IPS-15b (cell line): Measurements from ENCODE around the gene SFSWAP.

Experiments
- H3K27me3 ChIP-seq: one replicate; pipeline ENCODE4 v1.6.1; 2013; ENCODE audit warnings: low read length; ENCODE audit not compliant: control insufficient read depth, insufficient read depth
- H3K36me3 ChIP-seq: one replicate; pipeline ENCODE4 v1.6.1; 2013; ENCODE audit warnings: low read length; ENCODE audit not compliant: control insufficient read depth, insufficient read depth
- H3K4me1 ChIP-seq: one replicate; pipeline ENCODE4 v1.6.1; 2013; ENCODE audit warnings: mild to moderate bottlenecking, low read length; ENCODE audit not compliant: control insufficient read depth, insufficient read depth
- H3K4me3 ChIP-seq: one replicate; pipeline ENCODE4 v1.5.1; 2013; ENCODE audit warnings: low read depth, low read length
- H3K9ac ChIP-seq: one replicate; pipeline ENCODE4 v1.6.1; 2013; ENCODE audit warnings: low read depth, mild to moderate bottlenecking, low read length
- H3K9me3 ChIP-seq: one replicate; pipeline ENCODE4 v1.6.1; 2013; ENCODE audit warnings: mild to moderate bottlenecking, low read length; ENCODE audit not compliant: control insufficient read depth, insufficient read depth

The SFSWAP gene

DNA sequence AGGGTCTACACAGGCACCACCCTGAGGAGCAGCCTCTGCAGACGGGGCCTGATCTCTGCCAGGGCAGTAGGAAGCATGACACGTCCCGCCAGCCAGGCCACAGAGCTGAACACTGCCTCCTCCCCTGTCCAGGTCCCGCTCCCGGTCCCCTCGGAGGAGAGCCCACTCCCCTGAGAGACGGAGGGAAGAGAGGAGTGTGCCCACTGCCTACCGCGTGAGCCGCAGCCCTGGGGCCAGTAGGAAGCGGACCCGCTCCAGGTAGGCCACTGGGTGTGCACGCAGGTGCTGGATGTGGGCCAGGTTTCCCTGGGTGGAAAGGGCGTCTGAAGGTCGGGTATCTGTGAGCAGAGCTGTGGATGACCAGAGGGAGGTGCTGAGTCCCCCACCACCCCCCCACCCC, 75.4 kb downstream of the SFSWAP start:
- Histone ChIP-seq H3K9ac (no peak overlapping the region), H3K36me3 (peaks cover 21% of the 10 kb centered on the region), H3K27me3 (no peaks in the 10 kb centered on the region), H3K9me3 (no peaks in the 10 kb centered on the region), H3K4me1 (peaks cover 17% of the 10 kb centered on the region), H3K4me3 (no peak overlapping the region)

DNA sequence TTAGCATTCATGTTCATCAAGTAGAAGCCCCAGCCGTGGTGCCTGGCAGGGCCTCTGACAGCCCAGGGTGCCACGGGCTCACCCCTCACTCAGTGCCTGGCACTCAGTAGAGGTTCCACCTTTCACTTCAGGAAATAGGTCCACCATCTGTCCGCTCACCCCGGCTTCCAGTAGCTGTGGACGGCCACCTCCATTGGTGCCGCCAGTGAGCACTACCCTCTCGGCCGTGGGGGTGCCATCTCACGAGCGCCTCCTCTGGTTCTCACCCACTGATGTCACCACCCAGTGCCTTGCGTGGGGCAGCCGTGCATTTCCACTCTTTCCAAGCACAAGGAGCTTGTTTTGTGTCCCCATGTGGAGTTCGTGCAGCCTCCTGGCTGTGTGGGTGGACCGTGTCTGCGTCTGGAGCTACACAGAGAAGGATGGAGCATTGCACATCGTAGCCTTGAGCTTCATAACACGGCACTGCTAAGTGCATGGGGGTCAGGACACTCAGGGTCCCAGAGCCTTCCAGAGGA, 76.3 kb downstream of the SFSWAP start:
- H3K27me3 ChIP-seq, result no peaks in the 10 kb centered on the region
- H3K36me3 ChIP-seq, result peaks cover 27% of the 10 kb centered on the region
- no peak overlapping the region for H3K9ac ChIP-seq
- H3K9me3 ChIP-seq, result no peaks in the 10 kb centered on the region
- H3K4me3 ChIP-seq, result no peak overlapping the region
- peaks cover 17% of the 10 kb centered on the region for H3K4me1 ChIP-seq

DNA sequence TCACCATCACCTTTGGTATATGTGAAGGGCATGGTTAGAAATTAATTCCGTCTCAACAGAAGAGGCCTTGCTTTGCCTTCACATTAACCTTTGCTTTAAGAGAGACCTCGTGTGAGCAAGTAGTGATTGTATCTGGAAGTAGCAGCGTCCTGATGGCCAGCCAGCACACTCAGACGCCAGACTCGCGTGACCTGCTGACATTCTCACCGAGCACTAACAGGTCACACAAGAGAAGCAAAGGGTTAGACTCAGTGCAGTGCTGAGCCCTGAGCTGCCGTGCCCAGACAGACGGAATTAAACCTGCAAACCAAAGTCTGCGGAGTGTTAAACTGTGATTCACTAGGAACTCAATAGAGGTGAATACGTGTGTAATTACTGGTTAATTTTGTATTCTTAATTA, 77.2 kb downstream of the SFSWAP start:
- peaks cover 28% of the 10 kb centered on the region for H3K36me3 ChIP-seq
- H3K9me3 ChIP-seq, result no peaks in the 10 kb centered on the region
- no peak overlapping the region for H3K4me3 ChIP-seq
- H3K4me1 ChIP-seq, result peaks cover 17% of the 10 kb centered on the region
- no peak overlapping the region for H3K9ac ChIP-seq
- H3K27me3 ChIP-seq, result no peaks in the 10 kb centered on the region

DNA sequence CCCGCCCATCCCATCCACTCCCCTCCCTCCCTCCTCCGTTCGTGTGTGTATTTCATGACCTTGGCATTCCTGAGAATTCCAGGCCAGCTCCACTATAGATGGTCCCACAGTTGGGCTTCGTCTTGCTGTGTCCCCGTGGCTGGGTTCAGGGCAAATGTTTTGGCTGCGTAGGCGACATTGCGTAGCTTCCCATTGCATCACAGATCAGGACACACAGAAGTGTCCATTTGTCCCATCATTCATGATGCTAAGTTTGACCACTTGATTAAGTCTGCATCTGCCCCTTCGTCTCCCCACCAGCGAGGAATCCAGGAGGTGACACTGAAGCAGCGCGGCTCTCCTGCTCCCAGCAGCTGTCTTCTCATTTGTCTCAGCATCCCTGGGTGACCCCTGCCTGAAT, 78.7 kb downstream of the SFSWAP start:
- no peaks in the 10 kb centered on the region for H3K27me3 ChIP-seq
- no peaks in the 10 kb centered on the region for H3K9me3 ChIP-seq
- peaks cover 8% of the 10 kb centered on the region for H3K4me1 ChIP-seq
- no peak overlapping the region for H3K4me3 ChIP-seq
- H3K9ac ChIP-seq, result no peak overlapping the region
- peaks cover 28% of the 10 kb centered on the region for H3K36me3 ChIP-seq

DNA sequence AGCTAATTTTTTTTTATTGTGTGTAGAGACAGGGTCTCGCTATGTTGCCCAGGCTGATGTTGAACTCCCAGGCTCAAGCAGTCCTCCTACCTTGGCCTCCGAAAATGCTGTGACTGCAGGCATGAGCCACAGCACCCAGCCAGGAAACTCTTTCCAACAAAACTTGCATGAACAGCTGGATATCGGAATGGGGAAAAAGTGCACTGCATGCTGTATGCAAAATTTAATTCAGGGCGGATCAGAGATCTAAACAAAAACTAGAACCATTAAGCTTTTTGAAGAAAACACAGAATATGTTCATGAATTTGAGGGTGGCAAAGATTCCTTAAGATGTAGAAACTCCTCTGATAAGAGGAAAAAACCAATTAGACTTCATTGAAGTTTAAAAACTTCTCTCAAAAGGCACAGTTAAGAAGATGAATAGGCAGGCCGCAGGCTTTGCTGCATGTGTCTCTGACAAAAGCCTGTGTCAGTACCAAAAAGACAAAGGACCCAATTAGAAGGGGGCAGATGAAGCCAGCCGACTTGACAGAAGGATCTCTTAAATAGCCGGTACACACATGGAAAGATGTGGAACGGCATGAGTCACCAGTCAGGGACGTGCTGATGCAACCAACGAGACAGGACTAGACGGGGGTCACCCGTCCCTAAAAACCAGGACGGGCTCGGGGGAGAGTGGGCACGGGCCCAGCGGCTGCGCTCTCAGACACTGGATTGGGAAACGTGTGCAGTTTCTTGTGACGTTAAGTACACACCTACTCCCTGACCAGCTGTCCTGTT, 82.5 kb downstream of the SFSWAP start:
- Histone ChIP-seq H3K27me3 (no peaks in the 10 kb centered on the region), H3K4me1 (peaks cover 13% of the 10 kb centered on the region), H3K36me3 (peaks cover 12% of the 10 kb centered on the region), H3K4me3 (no peak overlapping the region), H3K9ac (no peak overlapping the region), H3K9me3 (no peaks in the 10 kb centered on the region)

DNA sequence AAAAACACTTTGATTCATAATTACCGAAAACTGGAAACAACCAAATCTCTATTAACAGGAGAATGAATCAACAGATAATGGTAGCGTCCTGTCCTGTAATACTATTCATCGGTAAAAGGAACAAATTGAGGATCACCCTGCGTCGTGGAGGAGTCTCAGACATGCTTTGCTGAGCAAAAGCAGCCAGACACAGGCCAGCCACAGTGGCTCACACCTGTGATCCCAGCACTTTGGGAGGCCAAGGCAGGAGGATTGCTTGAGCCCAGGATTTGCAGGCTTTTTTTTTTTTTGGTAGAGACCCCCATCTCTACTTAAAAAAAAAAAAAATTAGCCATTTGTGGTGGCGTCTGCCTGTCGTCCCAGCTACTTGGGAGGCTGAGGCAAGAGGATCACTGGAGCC, 83.2 kb downstream of the SFSWAP start:
- no peak overlapping the region for H3K9ac ChIP-seq
- H3K36me3 ChIP-seq, result peaks cover 9% of the 10 kb centered on the region
- H3K4me1 ChIP-seq, result peaks cover 13% of the 10 kb centered on the region
- no peaks in the 10 kb centered on the region for H3K27me3 ChIP-seq
- no peak overlapping the region for H3K4me3 ChIP-seq
- no peaks in the 10 kb centered on the region for H3K9me3 ChIP-seq

DNA sequence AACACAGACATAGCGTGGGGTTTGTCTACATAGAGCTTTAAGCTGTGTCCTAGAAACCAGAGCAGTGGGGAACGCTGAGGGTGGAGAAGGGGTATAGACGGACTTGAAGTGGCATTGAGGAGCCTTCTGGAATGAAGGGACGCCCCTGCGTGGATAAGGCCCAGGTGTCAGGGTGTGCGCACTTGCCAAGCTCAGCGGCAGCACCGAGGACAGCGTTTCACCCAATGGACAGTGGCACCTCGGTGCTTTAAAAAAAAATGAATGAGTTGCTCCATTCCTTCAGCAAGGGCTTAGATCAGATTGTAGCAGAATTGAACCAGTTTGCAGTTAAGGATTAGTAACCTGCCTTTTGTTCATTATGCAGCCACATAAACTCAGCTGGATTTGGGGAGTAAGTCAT, 83.7 kb downstream of the SFSWAP start:
- no peak overlapping the region for H3K9ac ChIP-seq
- peaks cover 13% of the 10 kb centered on the region for H3K4me1 ChIP-seq
- H3K36me3 ChIP-seq, result peaks cover 10% of the 10 kb centered on the region

DNA sequence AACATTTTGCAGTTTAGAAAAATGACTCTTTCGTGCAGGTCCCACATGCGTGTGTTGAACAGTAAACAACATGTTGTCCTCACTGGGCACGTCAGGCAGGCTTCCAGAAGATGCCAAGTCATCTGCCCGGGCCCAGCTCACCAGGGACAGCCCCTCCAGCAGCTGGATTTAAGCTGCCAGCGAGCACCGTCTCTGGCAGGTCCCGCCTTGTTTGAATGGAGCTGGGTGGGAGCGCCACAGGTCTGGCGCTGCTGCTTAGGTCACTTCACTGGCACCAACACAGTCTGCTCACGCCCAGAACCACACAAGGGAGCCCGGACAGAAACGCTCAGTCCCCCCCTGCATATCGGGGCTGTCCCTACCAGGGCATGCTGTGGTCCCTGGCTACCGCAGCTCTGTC, 84.2 kb downstream of the SFSWAP start:
- peaks cover 15% of the 10 kb centered on the region for H3K36me3 ChIP-seq
- H3K9ac ChIP-seq, result no peak overlapping the region

More for the DNA sequence above, 83.7 kb downstream of the SFSWAP start:
- Histone ChIP-seq H3K4me3 (no peak overlapping the region), H3K9me3 (no peaks in the 10 kb centered on the region), H3K27me3 (no peaks in the 10 kb centered on the region)

DNA sequence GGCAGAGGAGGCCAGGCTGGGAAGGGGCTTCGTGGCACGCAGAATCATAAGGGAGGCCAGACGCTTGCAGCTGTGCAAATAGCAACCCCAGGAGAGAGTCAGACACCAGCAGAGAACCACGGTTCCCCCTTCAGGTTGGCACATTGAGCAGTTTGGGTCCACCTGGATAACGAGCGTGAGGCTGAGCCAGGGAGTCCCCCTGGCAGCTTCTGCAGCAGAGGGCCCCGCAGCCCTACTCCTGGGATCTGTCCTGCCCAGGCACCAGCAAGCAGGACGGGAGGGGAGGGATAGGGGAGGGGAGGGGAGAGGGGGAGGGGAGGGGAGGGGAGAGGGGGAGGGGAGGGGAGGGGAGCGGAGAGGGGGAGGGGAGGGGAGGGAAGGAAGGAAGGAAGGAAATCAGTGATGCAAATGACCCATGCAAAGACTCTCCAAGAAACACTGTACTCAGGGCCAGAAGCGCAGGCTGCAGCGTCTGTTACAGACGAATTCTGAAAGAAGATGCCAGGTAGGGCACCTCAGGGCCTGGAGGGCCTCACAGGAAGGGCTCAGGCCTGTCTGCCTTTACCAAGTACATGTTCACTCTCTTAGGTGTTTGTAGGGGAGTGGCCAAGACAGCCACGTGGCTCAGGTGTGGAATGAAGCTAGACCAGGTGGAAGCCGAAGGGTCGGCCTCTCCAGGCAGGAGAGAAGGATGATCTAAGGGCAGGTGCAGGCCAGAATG, 85.0 kb downstream of the SFSWAP start:
- H3K4me3 ChIP-seq, result no peak overlapping the region
- no peaks in the 10 kb centered on the region for H3K9me3 ChIP-seq
- H3K4me1 ChIP-seq, result peaks cover 13% of the 10 kb centered on the region
- no peak overlapping the region for H3K9ac ChIP-seq
- no peaks in the 10 kb centered on the region for H3K27me3 ChIP-seq
- peaks cover 15% of the 10 kb centered on the region for H3K36me3 ChIP-seq

More for the DNA sequence above, 84.2 kb downstream of the SFSWAP start:
- Histone ChIP-seq H3K9me3 (no peaks in the 10 kb centered on the region), H3K4me1 (peaks cover 13% of the 10 kb centered on the region), H3K4me3 (no peak overlapping the region), H3K27me3 (no peaks in the 10 kb centered on the region)

DNA sequence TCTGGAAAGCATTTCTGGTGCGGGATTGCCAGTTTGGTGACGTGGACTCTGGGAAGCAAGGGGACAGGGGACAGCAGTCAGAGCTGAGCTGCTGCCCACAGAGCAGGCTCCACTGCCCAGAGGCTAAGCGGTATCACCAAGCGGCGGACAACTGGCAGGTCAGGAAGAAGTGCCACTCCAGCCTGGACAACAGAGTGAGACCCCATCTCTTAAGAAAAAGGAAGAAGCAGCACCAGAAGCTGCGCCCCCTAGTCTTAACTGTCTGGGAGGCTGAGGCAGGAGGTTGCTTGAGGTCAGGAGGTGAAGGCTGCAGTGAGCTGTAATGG, 85.5 kb downstream of the SFSWAP start:
- H3K36me3 ChIP-seq, result peaks cover 15% of the 10 kb centered on the region
- H3K9me3 ChIP-seq, result no peaks in the 10 kb centered on the region
- no peak overlapping the region for H3K9ac ChIP-seq
- H3K4me1 ChIP-seq, result peaks cover 13% of the 10 kb centered on the region
- H3K27me3 ChIP-seq, result no peaks in the 10 kb centered on the region
- no peak overlapping the region for H3K4me3 ChIP-seq

DNA sequence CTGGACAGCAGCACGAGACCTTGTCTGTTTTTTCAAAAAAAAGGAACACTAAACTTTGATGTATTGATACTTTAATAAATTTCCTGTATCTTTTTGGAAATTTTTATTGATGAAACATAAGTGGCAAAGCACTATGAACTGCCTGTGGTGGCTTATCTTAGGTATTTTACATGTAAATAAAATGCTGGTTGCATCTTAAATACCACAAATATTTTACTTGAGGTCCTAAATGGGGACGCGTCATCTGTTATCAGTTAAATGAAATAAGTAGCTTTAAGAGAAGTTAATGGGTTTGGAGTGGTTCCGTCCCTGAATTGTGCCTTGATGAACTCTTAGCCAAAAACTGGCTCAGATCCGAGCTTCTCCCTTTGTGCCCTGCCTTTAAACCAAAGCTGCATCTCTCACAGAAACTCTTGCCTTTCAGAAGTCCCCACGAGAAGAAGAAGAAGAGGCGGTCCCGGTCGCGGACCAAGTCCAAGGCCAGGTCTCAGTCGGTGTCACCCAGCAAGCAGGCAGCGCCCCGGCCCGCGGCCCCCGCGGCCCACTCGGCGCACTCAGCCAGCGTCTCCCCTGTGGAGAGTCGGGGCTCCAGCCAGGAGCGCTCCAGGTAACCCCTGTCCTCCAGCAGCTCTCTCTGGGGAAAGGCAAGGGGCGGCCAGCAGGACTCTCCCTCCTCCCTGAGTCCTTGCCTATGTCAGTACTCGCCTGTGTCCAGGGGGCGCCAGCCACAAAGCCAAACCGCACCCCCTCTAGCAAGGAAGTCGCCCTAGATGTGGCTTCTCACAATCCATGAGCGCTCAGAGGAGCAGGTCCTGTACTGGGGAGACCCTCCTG, 86.1 kb downstream of the SFSWAP start:
- H3K9ac ChIP-seq, result no peak overlapping the region
- H3K4me1 ChIP-seq, result peaks cover 13% of the 10 kb centered on the region
- peaks cover 11% of the 10 kb centered on the region for H3K36me3 ChIP-seq
- no peaks in the 10 kb centered on the region for H3K27me3 ChIP-seq
- no peaks in the 10 kb centered on the region for H3K9me3 ChIP-seq
- H3K4me3 ChIP-seq, result no peak overlapping the region
